ENCODE measurements around the gene HIGD2B.
"Not testable (repeated sequence)": the region's sequence is repeated elsewhere in the genome, so short reads cannot be mapped to it uniquely, and the experiment has no call there.

HIGD2B gene

DNA sequence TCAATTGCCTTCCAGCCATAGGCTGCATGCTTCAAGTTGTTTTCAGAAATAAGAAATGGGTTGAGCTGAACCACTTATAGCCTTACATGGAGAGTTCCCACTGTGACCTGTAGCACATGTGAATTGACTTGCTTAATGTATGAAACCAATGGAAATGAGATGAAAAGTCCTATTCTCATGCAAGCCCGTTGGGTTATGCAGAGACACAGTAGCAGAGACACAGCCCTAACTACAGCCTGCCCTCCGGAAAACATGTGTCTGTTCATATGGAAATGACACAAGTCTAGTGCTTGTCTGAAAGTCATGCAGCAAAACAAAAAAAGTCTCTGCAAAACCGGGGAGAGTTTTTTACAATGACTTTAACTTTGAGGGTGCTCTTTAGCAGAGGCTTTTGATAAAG is 14.5 kb downstream of the HIGD2B start:
- no peak for DNase-seq

DNA sequence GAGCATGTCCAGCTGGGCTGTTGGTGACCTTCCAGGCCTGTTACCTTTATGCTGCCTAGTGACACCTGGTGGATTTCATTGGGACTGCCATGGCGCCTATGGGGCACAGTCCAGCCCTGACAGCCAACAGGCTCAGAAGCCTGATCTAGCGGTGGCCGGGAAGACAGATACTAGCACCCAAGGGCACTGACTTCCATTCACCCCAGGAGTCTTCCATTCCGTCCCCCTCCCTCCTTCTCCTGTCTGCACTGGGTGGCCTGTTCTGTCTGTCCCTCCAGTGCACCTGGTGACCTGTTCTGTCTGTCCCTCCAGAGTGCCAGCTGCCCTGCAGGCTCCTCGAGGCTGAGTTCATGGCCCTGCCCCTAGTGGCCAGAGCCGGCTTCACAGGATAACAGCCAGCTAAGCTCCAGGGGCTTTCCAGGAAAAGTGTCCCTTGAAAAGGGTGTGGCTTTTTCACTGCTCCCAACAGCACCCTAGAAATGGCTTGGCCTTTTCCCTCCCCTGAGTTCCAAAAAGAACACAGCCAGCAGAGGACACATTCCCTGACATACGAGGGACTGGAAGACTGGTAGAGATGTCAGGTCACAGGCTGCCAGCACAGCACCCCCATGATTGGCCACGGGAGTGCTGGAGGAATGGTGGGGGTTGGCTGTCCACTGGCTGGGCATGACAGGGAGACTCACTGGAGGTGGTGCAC is 15.2 kb downstream of the HIGD2B start:
- DNase-seq, result peak; percentile 60 to 70

DNA sequence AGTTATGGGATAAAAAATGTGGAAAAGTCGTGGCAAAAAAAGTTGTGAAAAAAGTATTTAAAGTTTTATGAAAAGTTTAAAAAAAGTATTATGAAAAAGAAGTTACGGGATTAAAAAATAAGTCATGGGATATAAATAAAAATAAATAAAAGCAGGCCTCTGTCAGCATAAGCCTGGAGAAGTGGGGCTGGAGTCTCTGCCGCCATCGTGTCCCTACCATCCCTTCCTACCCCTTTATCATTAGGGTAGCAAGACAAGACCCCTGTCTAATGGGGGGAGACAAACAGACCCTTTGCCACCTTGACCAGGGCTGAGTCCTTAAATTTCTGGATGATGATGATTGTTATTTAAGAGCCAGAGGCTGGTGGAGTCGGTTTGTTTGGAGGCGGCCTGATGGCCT is 16.2 kb downstream of the HIGD2B start:
- DNase-seq, result not testable (repeated sequence)

DNA sequence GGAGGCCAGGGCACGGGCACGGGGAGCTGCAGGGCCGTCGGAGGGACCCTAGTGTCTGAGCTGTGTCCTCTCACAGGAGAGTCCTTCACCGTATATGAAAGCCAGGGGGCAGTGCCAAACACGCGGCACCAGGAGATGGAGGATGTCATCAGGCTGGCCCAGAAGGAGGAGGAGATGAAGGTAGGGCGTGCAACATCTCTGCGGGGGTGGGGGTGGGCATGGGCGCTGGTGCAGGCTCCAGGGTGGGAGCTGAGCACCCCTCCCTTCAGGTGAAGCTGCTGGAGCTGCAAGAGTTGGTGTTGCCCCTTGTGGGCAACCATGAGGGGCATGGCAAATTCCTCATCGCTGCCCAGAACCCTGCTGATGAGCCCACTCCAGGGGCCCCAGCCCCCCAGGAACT is 20.3 kb downstream of the HIGD2B start:
- not testable (repeated sequence) for DNase-seq

DNA sequence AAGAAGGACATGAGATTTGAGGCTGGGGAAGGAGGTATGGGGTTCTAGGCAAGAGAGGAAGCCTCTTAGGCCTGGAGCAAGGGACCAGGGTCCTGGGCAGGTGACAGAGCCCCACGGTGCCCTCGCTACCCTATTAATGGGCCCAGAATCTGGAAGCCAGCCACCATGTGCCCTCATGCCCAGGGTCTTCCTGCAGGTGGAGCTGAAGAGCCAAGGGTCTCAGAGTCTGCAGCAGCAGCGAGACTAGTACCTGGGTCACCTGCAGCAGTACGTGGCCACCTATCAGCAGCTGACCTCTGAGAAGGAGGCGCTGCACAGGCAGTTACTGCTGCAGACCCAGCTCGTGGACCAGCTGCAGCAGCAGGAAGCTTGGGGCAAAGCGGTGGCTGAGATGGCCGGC is 22.1 kb downstream of the HIGD2B start:
- not testable (repeated sequence) for DNase-seq

DNA sequence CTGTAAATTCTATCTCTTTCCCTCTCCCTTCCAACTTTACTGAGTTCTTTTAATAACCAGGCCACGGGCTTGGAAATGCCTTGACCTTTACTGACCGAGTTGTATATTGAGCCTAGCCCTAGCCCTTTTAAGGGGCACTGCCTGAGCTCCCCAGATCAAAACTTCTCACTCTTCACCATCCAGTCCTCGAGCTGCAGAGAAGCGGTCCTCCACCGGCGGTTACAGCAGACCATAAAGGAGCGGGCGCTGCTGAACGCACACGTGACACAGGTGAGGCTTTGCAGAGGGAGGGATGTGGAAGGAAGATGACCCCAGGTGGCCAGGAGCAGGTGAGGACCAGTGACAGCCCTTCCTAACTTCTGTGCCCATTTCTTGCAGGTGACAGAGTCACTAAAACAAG is 24.9 kb downstream of the HIGD2B start:
- not testable (repeated sequence) for DNase-seq

DNA sequence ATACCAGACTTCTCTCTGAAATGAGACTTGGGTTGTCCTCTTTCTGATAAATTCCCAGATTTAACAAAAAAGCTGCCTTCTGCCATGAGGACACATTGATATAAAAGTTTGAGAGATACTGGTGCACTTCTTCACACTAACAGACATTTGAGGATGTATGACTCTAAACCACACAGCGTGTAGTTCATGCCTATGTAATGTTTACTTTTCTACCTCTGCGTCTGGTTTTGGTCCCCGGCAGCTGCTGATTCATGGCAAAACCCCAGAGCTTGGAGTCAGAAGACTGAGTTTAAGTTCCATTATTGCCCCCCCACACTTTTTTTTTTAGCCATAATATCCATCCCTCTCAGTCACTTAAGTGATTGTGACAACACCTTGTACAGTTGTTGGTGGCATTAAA is 30.0 kb downstream of the HIGD2B start:
- DNase-seq, result not testable (repeated sequence)

DNA sequence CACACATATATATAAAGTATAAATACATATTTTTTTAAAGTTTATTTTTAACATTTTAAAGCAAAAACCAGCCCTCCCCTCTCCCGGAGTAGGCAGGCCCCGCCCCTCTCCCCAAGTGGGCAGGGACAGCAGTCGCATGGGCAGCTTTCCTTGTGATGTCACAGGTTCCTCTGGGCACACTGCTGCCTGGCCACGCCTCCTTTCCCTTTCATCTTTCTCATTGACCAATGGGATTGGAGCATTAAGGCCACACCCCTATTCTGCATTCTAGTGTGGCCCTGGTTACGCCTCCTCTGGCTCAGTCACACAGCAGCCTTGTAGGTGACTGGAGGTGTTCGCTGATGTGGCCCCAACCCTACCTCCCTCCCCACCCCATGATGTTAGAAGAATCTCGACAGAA is 31.6 kb downstream of the HIGD2B start, which contains the start of gene GOLGA6B:
Gene GOLGA6B (plus strand): TSS at position 301 of the 400 bp plus-strand sequence. CDS start 41 bp downstream, at position 342.
- DNase-seq, result not testable (repeated sequence)

DNA sequence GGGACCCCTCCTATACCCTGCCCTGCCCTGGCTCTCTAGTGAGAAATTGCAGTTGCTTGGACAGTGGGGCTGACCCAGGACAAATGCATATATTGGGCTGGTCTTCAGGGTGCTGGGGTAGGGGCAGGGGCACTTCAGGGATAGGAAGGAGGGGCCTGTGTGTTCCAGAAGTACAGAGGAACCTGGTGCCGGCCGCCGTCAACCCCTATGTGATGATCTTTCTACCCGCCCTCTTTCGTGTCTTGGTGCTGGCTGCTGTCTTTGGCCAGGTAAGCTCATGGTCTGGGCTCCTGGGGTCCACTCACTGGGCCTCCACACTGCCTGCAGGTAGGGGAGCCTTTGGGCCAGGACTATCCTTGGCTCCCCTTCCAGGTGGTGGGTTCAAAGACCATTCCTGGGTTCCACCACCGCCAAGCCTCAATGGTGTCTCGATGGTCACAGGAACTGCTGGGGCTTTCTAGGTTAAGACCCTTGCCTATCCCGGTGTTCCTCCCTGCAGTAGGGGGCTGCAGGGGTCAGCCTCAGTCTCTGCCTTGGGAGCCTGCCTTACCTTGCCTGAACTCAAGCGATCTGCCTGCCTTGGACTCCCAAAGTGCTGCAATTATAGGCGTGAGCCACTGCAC is 37.2 kb downstream of the HIGD2B start:
- DNase-seq, result not testable (repeated sequence)

DNA sequence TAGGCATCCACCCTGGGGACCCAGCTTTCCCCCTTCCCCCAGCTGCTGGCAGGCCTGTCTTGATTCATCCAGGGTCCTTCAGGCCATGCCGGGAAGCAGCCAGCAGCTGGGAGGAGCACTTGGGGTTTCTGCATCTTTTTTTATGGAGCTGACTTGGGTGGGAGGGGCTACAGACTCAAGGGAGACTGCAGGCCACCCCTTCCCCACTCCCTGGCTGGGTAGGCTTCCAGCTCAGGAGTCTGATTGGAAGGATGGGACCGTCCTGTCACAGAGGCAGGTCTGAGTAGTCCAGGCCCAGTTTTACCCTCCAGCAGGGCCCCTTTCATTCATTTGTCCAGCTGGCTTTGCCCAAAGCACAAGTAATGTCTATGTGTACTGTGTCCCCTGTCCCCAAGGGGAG is 43.7 kb downstream of the HIGD2B start:
- not testable (repeated sequence) for DNase-seq

DNA sequence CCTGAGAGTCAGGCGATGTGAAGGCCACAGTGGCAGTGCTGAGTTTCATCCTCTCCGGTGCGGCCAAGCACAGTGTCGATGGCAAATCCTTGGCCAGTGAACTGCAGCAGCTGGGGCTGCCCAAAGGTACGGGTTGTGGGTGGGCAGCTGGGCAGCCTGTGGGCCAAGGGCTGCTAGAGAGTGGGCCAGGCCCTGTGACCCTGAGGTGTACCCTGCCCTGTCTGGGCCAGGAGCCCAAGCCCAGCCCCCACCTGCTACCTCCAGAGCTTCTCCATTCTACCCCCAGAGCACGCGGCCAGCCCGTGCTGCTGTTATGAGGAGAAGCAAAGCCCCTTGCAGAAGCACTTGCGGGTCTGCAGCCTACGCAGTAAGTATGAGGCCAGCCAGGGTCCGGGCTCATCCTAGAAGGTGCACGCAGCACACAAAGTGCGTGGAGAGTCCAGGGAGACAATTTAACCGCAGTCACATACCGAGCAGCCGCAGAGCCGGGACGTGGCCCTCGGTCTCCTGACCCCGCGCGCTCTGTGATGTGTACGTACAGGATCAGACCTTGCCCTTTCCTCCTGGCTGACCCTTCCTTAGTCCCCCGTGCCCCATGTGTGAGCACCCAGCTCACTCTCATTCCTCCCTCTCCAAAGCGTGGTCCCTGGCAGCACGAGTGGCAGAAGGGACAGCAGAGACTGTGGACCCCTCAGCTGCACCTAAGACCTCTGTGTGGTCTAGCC is 46.1 kb downstream of the HIGD2B start:
- DNase-seq, result not testable (repeated sequence)

DNA sequence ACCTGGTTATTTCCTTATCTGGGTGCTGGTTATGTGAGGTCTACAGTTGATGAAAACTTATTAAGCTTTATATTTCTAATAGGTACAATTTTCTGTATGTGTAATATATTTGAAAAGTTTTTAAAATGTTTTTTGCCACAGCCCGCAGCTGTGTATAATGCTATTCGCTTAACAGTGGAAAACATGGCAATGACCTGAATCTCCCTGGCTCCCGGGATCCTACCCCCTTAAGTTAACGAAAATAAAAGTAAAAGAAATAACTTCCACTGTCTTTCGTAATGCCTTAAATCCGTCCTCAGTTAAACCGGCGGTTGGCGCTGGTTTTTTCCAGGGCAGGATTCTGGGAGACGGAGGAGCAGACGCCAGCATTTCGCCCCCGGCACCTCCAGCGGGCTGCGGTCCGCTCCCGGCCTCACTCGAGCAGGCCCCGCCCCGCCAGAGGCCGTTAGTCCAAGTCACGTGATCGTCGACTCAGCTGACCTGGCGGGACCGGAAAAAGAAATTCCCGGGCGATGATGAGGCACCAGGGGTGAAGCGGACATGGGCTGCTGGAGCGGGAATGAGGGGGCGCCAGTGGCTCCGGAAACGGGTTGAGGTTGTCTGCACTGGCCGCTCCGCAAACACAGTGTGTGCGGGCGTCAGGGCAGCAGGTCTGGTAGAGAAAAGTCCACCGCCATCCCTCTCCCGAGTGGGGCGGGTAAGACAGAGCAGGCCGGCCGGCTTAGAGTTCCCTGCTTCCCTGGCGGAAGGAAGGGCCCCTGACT is 49.3 kb downstream of the HIGD2B start:
- DNase-seq, result peak; percentile 26 to 58

DNA sequence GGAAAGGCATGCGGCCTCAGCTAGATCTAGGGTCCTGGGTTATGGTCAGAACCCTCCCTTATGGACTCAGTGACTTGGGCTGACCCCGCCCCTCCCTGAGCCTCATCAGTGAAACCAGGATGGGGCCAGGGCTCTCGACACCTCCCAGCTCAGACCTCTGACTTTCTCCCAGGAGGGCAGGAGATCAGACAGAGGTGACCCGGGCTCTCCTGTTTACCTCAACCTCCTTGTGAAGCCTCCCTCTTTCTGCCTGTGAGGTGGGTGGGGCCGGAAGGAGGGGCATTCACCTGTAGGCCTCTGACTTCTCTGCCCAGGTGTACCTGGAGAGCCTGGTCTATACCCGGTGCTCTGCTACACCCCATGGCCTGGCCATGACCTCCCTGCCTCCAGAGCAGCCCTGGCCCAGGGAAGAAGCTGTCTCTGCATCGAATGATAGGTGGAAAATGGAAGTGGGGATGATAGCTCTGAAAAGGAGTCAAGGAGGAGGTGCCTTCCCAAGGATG is 56.9 kb downstream of the HIGD2B start:
- not testable (repeated sequence) for DNase-seq

DNA sequence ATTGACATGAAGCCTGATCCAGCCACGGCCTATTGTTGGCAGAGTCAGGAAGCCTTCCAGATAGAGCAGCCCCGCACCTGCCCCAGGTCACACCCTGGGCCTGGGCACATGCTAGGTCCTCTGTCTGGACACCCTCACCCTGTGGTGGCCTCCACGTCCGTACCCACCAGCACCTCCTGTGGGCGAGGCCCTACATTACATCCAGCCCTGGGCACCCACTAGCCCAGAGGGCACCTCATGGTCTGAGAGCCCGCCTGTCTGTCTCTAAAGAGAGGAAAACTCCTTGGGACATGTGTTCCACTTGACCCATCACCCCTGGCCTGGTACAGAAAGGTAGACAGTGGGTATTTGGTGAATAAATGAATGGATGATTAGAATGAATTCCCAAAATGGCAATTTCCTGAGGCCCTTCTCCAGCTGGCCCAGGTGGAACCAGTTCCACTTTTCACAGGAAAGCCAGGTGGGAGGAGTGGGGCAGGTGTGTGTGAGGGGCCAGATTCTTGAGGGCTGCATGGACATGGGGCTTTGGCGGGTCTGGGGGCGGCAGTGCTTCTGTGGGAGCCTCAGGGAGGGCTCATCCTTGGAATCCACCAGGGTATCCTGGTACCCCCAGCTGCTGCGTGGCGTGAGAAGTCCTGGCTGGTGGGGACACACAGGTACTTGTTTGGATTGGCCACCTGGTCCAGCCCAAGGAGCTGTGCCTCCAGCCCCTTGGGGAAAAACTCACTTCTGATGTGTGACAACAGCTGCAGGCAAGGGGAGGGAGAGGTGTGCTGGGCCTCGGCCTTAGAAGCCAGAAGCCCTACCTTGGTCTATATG is 57.5 kb downstream of the HIGD2B start:
- peak; percentile 5 to 11 for DNase-seq

DNA sequence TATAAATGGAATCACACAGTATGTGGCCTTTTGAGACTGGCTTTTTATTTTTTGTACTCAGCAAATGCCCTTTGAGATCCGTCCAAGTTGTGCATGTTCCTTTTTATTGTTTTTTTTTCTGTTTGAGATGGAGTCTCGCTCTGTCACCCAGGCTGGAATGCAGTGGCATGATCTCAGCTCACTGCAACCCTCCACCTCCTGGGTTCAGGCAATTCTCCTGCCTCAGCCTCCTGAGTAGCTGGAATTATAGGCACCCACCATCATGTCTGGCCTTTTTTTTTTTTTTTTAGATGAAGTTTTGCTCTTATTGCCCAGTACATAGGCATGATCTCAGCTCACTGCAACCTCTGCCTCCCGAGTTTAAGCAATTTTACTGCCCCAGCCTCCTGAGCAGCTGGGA is 59.8 kb downstream of the HIGD2B start:
- DNase-seq, result not testable (repeated sequence)

Data from stimulated activated CD4-positive, alpha-beta T cell treated with anti-CD3 and anti-CD28 coated beads, Interleukin-2, amount 100 ng/mL, for 48 hours (primary cell).